Measurements from ENCODE around the gene EIPR1. TPM values are rescaled to one million over a fixed set of nuclear protein-coding genes. Genes with fewer than 3 reads are reported as not detected.

EIPR1 gene
- total and polyA plus RNA-seq, 2 of the 4 experiments (the other 2 are of a cell fraction) = 46.5 to 67.4 TPM

DNA sequence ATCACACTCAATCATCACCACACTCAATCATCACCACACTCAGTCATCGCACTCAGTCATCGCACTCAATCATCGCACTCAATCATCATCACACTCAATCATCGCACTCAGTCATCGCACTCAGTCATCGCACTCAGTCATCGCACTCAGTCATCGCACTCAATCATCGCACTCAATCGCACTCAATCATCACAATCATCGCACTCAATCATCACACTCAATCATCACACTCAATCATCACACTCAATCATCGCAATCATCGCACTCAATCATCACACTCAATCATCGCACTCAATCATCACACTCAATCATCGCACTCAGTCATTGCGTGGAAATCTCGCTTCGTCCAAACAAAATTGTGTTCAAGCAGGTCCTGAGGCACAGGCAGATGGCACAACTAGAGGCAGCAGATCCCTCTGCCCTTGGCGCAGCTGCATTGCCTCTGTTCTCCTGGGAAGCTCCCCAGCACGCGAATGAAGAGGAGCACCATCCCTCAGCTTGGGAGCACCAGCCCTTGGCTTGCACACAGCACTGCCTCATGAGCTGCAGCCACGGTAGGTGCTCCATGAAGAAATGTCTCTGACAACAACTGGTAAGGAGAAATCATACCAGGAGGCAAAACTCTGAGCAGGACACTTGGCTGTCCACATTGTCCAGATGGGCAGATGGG lies 108.1 kb downstream of the EIPR1 start:
- H3K36me3 ChIP-seq (ENCODE audit: control insufficient read depth, insufficient read depth, low read length) = no peaks in the 10 kb centered on the region
- no peak overlapping the region for H2BK120ac ChIP-seq (ENCODE audit: low read depth, low read length)
- no peak overlapping the region for H2BK20ac ChIP-seq (ENCODE audit: low read depth, low read length)
- in situ Hi-C loops (cut with MboI; ENCODE audit: low sequenced_read_pairs) (no loop called here), intact Hi-C loops (cut with micrococcal nuclease) (no loop called here), dilution Hi-C loops (cut with HindIII; ENCODE audit: low sequenced_read_pairs, unreplicated experiment) (no loop called here)
- H2AFZ ChIP-seq (replicated peaks; ENCODE audit: low read length, poor library complexity) = no peak overlapping the region
- H3K23ac ChIP-seq (ENCODE audit: low read depth, low read length) = no peak overlapping the region
- H3K4me3 ChIP-seq (ENCODE audit: insufficient read depth, low read depth, low read length) = no peak overlapping the region
- no peak overlapping the region for H2AK5ac ChIP-seq (ENCODE audit: low read depth, low read length)
- ChIA-PET POLR2A (ENCODE audit: unreplicated experiment) (no interaction called here), CTCF (no interaction called here)
- no peak overlapping the region for H4K5ac ChIP-seq (ENCODE audit: low read depth, low read length)
- TF ChIP-seq SMC3 (IDR thresholded peaks at IDR 0.05; ENCODE audit: low read depth, low read length) (no peak), RFX5 (IDR thresholded peaks at IDR 0.05; ENCODE audit: low read depth, low read length) (no peak)
- no peak overlapping the region for H2BK15ac ChIP-seq (ENCODE audit: low read depth, low read length)
- 0 out of 2 replicates have a peak, but pooled peaks cover 2% of the 10 kb centered on the region for H3K9me3 ChIP-seq (ENCODE audit: control insufficient read depth, insufficient read depth, low read length)
- no peak overlapping the region for H3K56ac ChIP-seq (ENCODE audit: extremely low read depth, insufficient read depth, low read length)
- H3K9ac ChIP-seq (ENCODE audit: low read depth, low read length) = no peak overlapping the region
- H3K4me1 ChIP-seq (ENCODE audit: control insufficient read depth, insufficient read depth, low read length) = no peaks in the 10 kb centered on the region
- H2BK5ac ChIP-seq (ENCODE audit: low read depth, low read length, poor library complexity, severe bottlenecking) = no peak overlapping the region
- H3K27ac ChIP-seq (ENCODE audit: insufficient read depth, low read length) = no peak overlapping the region
- no peak overlapping the region; the same call in 1 of the 2 replicates for H3K14ac ChIP-seq (replicated peaks; ENCODE audit: low read depth, low read length)
- H3K9me1 ChIP-seq (ENCODE audit: insufficient read depth, low read length) = peaks cover 6% of the 10 kb centered on the region; the same call in 1 of the 2 replicates
- DNase-seq (no peak), ATAC-seq (ENCODE audit: low read depth) (no peak)
- H4K20me1 ChIP-seq (ENCODE audit: insufficient read depth, low read length) = no peaks in the 10 kb centered on the region; the same call in 1 of the 2 replicates
- no peak overlapping the region for H3K4me2 ChIP-seq (ENCODE audit: low read depth, low read length)
- H2AK9ac ChIP-seq (replicated peaks; ENCODE audit: low read depth, low read length, poor library complexity) = no peak overlapping the region
- no peak overlapping the region for H3K4ac ChIP-seq (ENCODE audit: low read depth, low read length)
- no peaks in the 10 kb centered on the region for H3K27me3 ChIP-seq (ENCODE audit: control insufficient read depth, insufficient read depth, low read length)
- H3K18ac ChIP-seq (ENCODE audit: low read depth, low read length) = no peak overlapping the region
- no peak overlapping the region for H4K91ac ChIP-seq (ENCODE audit: insufficient read depth, low read depth, low read length)
- H4K8ac ChIP-seq (ENCODE audit: low read depth in 2 of 2, low read length in 2 of 2) = no peak overlapping the region
- WGBS, 2 experiments (ENCODE audit: extremely low coverage in 2 of 2, insufficient read length in 1 of 2) = 78 to 98% methylated on average over 7 to 13 of the region's 22 CpGs
- BruUV-seq (replicated peaks) = no TSS peak
- H3K79me1 ChIP-seq (ENCODE audit: low read depth in 1 of 2, low read length in 2 of 2) = peaks cover 4 to 6% of the 10 kb centered on the region in 2 experiments; a peak in 3 of 4 replicates

Measured in IMR-90 (cell line).